ENCODE measurements around the gene PLCG2.

PLCG2 gene

DNA sequence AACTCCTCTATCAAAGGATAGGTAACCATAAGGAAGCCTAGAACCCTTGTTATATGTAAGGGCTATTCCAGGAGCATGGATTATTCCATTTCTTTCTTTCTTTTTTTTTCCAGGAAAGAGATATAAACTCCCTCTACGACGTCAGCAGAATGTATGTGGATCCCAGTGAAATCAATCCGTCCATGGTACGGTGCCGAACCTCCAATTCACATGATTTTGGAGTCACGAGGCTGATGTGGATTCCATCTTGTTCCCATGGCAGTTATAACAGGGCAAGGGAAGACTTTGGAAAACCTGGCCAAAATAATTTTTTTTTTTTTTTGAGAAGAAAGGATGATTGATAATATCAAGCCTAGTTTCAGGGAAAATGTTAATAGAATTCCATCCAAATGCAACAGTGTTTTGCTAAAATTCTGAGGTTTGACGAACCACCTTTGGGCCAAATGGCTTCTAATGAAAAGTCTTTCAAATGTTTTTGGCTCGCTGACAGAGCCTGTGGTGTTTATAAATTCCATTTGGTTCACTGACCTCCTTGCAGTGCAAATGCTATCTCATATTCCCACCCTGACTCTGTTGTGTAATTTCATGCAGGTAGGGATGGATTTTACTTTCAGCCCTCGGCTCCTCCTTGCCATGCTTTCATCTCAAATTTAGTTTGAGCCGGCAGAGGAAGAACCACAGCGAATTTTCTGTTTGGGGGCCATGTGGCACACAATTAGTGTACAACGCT lies 142.2 kb downstream of the PLCG2 start:
- peaks cover 5% of the 10 kb centered on the region for H3K36me3 Mint-ChIP-seq (ENCODE audit: low read depth)
- TF ChIP-seq, protein P1, sequence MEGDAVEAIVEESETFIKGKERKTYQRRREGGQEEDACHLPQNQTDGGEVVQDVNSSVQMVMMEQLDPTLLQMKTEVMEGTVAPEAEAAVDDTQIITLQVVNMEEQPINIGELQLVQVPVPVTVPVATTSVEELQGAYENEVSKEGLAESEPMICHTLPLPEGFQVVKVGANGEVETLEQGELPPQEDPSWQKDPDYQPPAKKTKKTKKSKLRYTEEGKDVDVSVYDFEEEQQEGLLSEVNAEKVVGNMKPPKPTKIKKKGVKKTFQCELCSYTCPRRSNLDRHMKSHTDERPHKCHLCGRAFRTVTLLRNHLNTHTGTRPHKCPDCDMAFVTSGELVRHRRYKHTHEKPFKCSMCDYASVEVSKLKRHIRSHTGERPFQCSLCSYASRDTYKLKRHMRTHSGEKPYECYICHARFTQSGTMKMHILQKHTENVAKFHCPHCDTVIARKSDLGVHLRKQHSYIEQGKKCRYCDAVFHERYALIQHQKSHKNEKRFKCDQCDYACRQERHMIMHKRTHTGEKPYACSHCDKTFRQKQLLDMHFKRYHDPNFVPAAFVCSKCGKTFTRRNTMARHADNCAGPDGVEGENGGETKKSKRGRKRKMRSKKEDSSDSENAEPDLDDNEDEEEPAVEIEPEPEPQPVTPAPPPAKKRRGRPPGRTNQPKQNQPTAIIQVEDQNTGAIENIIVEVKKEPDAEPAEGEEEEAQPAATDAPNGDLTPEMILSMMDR (IDR thresholded peaks at IDR 0.05; ENCODE audit: unreplicated experiment in 3 of 3), result no peak
- no peaks in the 10 kb centered on the region for H3K4me1 Mint-ChIP-seq
- no peak overlapping the region for H3K27ac Mint-ChIP-seq
- no peak overlapping the region for H3K4me3 Mint-ChIP-seq
- H3K9me3 Mint-ChIP-seq, result peaks cover 4% of the 10 kb centered on the region
- H3K27me3 Mint-ChIP-seq (ENCODE audit: low read depth), result no peaks in the 10 kb centered on the region

DNA sequence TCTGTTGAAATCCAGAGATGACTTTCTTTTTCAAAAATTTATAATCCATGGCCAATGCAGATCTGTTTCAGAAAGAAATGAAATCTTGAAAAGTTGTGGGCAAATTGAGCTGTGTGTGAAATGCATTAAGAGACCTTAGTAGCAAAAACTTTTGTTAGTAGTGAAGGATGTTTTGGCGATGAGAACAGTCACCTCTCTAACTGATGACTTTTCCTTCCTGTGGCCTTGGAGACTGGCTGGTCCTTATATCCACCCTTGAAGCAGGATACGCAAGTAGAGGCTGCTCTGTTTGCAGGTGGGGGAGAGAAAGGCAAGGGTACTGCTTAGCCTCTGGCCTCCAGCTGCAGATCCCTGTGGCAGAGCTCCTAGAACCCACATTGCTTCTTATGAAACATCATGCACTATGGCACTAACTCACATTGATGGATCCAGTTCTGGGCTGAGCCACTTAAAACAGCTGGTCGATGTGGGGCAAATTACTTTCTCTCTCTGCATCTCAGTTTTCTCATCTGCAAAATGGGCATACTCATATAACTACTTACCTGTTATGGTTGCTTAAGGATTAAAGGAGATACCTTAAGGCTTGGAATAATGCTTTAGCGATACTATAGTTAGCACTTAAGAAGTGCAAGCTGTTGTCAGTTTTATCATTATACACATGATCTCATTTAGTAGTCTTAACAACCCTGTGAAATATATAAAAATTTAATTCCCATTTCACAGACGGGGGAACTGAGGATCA lies 142.9 kb downstream of the PLCG2 start:
- Mint-ChIP-seq H3K4me1 (no peaks in the 10 kb centered on the region), H3K4me3 (no peak overlapping the region), H3K9me3 (peaks cover 4% of the 10 kb centered on the region), H3K36me3 (ENCODE audit: low read depth) (peaks cover 5% of the 10 kb centered on the region), H3K27me3 (ENCODE audit: low read depth) (no peaks in the 10 kb centered on the region), H3K27ac (no peak overlapping the region)
- TF ChIP-seq, protein P1 (IDR thresholded peaks at IDR 0.05; ENCODE audit: unreplicated experiment in 3 of 3), result no peak

DNA sequence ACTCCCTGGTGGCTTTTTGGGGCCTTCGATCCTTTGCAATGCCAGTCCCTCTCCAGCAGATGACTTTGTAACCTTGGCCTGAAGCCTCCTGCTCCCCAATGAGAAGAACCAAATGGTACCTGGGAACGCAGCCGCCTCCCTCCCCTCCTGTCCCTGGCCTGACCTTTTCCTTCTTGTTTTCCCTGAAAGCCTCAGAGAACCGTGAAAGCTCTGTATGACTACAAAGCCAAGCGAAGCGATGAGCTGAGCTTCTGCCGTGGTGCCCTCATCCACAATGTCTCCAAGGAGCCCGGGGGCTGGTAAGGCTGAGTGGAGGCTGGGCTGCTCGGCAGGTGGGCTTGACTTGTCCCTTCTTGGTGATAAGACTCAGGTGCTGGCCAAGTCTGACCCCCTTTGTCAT lies 144.2 kb downstream of the PLCG2 start:
- peaks cover 4% of the 10 kb centered on the region for H3K9me3 Mint-ChIP-seq
- H3K36me3 Mint-ChIP-seq (ENCODE audit: low read depth), result peaks cover 5% of the 10 kb centered on the region
- no peaks in the 10 kb centered on the region for H3K4me1 Mint-ChIP-seq
- no peak overlapping the region for H3K4me3 Mint-ChIP-seq
- no peak overlapping the region for H3K27ac Mint-ChIP-seq
- H3K27me3 Mint-ChIP-seq (ENCODE audit: low read depth), result no peaks in the 10 kb centered on the region
- TF ChIP-seq, protein P1 (IDR thresholded peaks at IDR 0.05; ENCODE audit: unreplicated experiment in 3 of 3), result no peak

DNA sequence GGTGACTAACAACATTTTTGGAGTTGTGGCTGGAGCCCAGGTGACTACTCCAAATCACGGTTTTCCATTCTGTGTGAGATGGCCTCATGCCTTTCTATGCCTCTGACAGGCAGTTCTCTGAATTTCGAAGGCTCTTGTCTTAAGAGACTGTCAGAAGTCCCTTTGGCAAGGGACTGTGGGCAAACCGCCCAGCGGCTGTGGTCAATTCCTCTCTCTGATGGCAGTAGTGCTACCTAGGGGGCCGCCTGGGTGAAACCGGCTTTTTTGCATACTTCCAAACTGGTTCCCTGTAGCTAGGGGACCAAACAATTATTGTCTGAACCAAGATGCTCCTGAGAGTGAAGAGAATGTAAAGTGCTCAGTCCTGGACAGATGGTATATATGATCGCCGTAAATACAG lies 145.9 kb downstream of the PLCG2 start:
- Mint-ChIP-seq H3K9me3 (no peaks in the 10 kb centered on the region), H3K27ac (no peak overlapping the region), H3K36me3 (ENCODE audit: low read depth) (no peaks in the 10 kb centered on the region), H3K27me3 (ENCODE audit: low read depth) (no peaks in the 10 kb centered on the region), H3K4me1 (no peaks in the 10 kb centered on the region), H3K4me3 (no peak overlapping the region)
- TF ChIP-seq, protein P1 (IDR thresholded peaks at IDR 0.05; ENCODE audit: unreplicated experiment in 3 of 3), result no peak

DNA sequence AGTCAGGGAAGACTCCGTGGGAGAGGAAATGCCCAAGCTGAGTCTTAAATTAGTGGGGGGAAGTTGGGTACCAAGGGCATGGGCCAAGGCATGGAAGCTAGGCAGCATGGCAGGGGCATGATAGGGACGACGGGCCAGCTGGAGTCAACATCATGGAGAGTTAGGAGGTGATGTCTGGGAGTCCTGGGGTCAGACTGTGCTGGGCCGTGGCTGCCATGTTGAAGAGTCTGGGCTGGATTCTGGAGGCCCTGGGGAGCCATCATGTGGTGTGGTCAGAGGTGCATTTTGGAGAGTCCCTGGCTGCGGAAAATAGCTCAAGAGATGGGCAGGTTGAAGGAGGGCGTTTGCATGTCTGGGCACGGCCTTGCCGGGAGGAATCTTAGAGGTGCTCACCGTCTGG lies 146.9 kb downstream of the PLCG2 start:
- TF ChIP-seq, protein P1 (IDR thresholded peaks at IDR 0.05; ENCODE audit: unreplicated experiment in 3 of 3), result no peak
- Mint-ChIP-seq H3K9me3 (no peaks in the 10 kb centered on the region), H3K36me3 (ENCODE audit: low read depth) (no peaks in the 10 kb centered on the region), H3K4me3 (no peak overlapping the region), H3K27me3 (ENCODE audit: low read depth) (no peaks in the 10 kb centered on the region), H3K4me1 (no peaks in the 10 kb centered on the region), H3K27ac (no peak overlapping the region)
